ENCODE data around the gene ZNF521.

Gene ZNF521

DNA sequence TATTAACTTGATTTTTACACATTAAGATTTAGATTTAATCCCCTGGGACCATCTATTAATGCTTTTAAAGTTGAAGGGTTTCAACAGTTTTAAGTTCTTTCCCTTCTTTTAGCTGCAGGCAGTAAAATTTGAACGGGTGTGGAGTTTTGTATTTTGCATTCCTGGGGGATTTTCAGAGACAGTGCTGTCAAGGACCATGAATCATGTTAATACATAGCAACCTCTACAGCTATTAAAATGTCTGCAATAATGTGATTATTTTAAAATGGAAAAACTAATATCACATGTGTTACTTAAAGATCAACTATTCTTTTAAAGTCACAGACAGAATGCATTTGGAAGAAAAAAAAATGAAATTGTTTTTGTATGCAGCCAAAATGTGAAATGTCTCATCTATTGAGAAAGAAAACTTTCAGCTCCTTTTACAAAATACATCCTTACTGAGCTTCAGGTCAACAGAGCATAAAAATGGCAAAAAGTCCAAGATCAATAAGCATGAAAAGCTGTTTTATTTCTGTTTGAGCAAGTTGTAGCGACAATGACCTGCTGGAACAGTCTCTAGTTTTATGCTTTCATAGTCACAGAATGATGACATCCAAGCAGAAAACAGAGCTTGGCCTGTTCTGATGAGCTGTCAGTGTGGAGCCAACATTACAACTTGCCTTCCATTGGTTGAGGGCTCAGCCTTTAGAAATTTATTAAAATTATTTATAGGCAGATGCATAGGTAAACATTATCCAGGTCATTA is 21.6 kb upstream of the ZNF521 start:
- no peaks in the 10 kb centered on the region for H3F3A ChIP-seq (ENCODE audit: insufficient read depth)
- H3K4me2 ChIP-seq (ENCODE audit: low read depth, low read length, poor library complexity, severe bottlenecking): no peak overlapping the region
- no peaks in the 10 kb centered on the region for H3K79me2 ChIP-seq (ENCODE audit: insufficient read depth, low read length)
- no peaks in the 10 kb centered on the region for H3K36me3 ChIP-seq (ENCODE audit: low read length)
- no peaks in the 10 kb centered on the region for H3K9me2 ChIP-seq (replicated peaks; ENCODE audit: insufficient read depth, low read length)
- no peaks in the 10 kb centered on the region for H3K27me3 ChIP-seq (ENCODE audit: low read length)
- H3K27ac ChIP-seq (ENCODE audit: low read depth, low read length): no peak overlapping the region
- no peaks in the 10 kb centered on the region for H4K20me1 ChIP-seq (ENCODE audit: low read depth, low read length)
- no peak overlapping the region for H2AFZ ChIP-seq (ENCODE audit: low read depth, low read length, severe bottlenecking)
- H3K4me3 ChIP-seq (ENCODE audit: insufficient read depth, low read length, poor library complexity, severe bottlenecking): no peak overlapping the region
- H3K9me3 ChIP-seq (ENCODE audit: insufficient read depth, low read length): no peaks in the 10 kb centered on the region
- TF ChIP-seq, protein P1, sequence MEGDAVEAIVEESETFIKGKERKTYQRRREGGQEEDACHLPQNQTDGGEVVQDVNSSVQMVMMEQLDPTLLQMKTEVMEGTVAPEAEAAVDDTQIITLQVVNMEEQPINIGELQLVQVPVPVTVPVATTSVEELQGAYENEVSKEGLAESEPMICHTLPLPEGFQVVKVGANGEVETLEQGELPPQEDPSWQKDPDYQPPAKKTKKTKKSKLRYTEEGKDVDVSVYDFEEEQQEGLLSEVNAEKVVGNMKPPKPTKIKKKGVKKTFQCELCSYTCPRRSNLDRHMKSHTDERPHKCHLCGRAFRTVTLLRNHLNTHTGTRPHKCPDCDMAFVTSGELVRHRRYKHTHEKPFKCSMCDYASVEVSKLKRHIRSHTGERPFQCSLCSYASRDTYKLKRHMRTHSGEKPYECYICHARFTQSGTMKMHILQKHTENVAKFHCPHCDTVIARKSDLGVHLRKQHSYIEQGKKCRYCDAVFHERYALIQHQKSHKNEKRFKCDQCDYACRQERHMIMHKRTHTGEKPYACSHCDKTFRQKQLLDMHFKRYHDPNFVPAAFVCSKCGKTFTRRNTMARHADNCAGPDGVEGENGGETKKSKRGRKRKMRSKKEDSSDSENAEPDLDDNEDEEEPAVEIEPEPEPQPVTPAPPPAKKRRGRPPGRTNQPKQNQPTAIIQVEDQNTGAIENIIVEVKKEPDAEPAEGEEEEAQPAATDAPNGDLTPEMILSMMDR (IDR thresholded peaks at IDR 0.05; ENCODE audit: insufficient read depth, low read length, poor library complexity, severe bottlenecking): no peak
- TF ChIP-seq EZH2phosphoT487 (conservative IDR thresholded peaks at IDR 0.05; ENCODE audit: low read length): no peak
- no peak overlapping the region for H3K9ac ChIP-seq (ENCODE audit: low read length)

DNA sequence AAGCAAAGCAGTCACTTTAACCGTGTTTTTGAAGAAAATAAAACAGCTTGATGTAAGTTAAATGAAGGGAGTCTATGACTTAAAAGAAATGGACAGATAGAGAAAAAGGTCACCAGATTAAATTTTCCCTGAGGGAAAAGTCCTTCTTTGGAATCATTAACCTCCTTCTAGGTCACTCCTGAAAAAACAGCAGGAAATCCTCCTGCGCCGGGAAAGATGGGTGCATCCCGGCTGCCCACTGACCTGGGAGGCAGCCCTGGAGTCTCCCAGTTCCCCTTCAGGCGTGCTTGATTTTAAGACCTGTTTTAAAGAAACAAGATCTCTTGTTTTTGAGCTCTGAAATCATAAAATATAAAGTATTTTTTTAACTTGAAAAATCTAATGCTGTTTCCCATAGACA is 18.4 kb upstream of the ZNF521 start:
- H3K4me3 ChIP-seq (ENCODE audit: insufficient read depth, low read length, poor library complexity, severe bottlenecking): no peak overlapping the region
- TF ChIP-seq EZH2phosphoT487 (conservative IDR thresholded peaks at IDR 0.05; ENCODE audit: low read length): no peak
- TF ChIP-seq, protein P1 (IDR thresholded peaks at IDR 0.05; ENCODE audit: insufficient read depth, low read length, poor library complexity, severe bottlenecking): no peak
- H4K20me1 ChIP-seq (ENCODE audit: low read depth, low read length): no peaks in the 10 kb centered on the region
- no peak overlapping the region for H3K27ac ChIP-seq (ENCODE audit: low read depth, low read length)
- no peaks in the 10 kb centered on the region for H3K79me2 ChIP-seq (ENCODE audit: insufficient read depth, low read length)
- no peaks in the 10 kb centered on the region for H3K36me3 ChIP-seq (ENCODE audit: low read length)
- H3K4me2 ChIP-seq (ENCODE audit: low read depth, low read length, poor library complexity, severe bottlenecking): no peak overlapping the region
- H3K9me2 ChIP-seq (replicated peaks; ENCODE audit: insufficient read depth, low read length): no peaks in the 10 kb centered on the region
- no peaks in the 10 kb centered on the region for H3F3A ChIP-seq (ENCODE audit: insufficient read depth)
- no peak overlapping the region for H2AFZ ChIP-seq (ENCODE audit: low read depth, low read length, severe bottlenecking)
- H3K9ac ChIP-seq (ENCODE audit: low read length): no peak overlapping the region
- no peaks in the 10 kb centered on the region for H3K27me3 ChIP-seq (ENCODE audit: low read length)
- H3K9me3 ChIP-seq (ENCODE audit: insufficient read depth, low read length): no peaks in the 10 kb centered on the region

DNA sequence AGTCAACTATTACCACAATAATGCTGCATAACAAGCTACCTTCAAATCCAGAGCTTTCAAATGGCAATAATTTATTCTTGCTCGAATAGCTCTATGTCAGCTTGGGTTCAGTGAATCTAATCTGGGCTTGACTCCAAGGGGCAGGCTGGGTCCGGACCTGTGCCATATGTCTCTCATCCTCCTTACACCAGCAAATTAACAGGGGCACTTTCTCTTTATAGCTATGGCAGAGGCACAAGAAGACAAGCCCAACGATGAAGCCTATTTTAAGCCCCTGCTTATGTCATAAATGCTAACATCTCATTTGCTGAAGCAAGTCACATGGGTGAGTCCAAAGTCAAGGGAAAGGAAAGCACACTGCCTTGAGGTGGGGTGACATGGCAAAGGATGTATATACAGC is 13.3 kb upstream of the ZNF521 start:
- H2AFZ ChIP-seq (ENCODE audit: low read depth, low read length, severe bottlenecking): no peak overlapping the region
- H3K9me2 ChIP-seq (replicated peaks; ENCODE audit: insufficient read depth, low read length): no peaks in the 10 kb centered on the region
- TF ChIP-seq, protein P1 (IDR thresholded peaks at IDR 0.05; ENCODE audit: insufficient read depth, low read length, poor library complexity, severe bottlenecking): no peak
- no peak for TF ChIP-seq EZH2phosphoT487 (conservative IDR thresholded peaks at IDR 0.05; ENCODE audit: low read length)
- no peaks in the 10 kb centered on the region for H3K36me3 ChIP-seq (ENCODE audit: low read length)
- no peaks in the 10 kb centered on the region for H3K9me3 ChIP-seq (ENCODE audit: insufficient read depth, low read length)
- H3K4me2 ChIP-seq (ENCODE audit: low read depth, low read length, poor library complexity, severe bottlenecking): no peak overlapping the region
- H4K20me1 ChIP-seq (ENCODE audit: low read depth, low read length): no peaks in the 10 kb centered on the region
- no peaks in the 10 kb centered on the region for H3K79me2 ChIP-seq (ENCODE audit: insufficient read depth, low read length)
- H3K4me3 ChIP-seq (ENCODE audit: insufficient read depth, low read length, poor library complexity, severe bottlenecking): no peak overlapping the region
- H3K27ac ChIP-seq (ENCODE audit: low read depth, low read length): no peak overlapping the region
- H3K9ac ChIP-seq (ENCODE audit: low read length): no peak overlapping the region
- no peaks in the 10 kb centered on the region for H3K27me3 ChIP-seq (ENCODE audit: low read length)
- H3F3A ChIP-seq (ENCODE audit: insufficient read depth): no peaks in the 10 kb centered on the region

All from SU-DHL-6 (cell line).